Liver (tissue), 9 donors: Measurements from ENCODE around the gene GRWD1. TPM values are rescaled to one million over a fixed set of nuclear protein-coding genes. Genes with fewer than 3 reads are reported as not detected.

ENCODE experiments used
- DNase-seq: peaks from one replicate; pipeline ENCODE4 v3.0.0-alpha.2; 2017; ENCODE audit warnings: low spot score
- H3K27ac ChIP-seq, 2 donors: one replicate each; pipeline ENCODE4 v1.7.0; 2013; ENCODE audit warnings: inconsistent platforms in 2 of 2, low read length in 2 of 2, control low read depth in 1 of 2, low read depth in 1 of 2, mild to moderate bottlenecking in 1 of 2
- H3K27me3 ChIP-seq, 4 donors: one replicate each; pipeline versions ENCODE4 v1.6.1 to v1.7.0; 2013; ENCODE audit warnings: low read length in 3 of 4, inconsistent platforms in 1 of 4, mild to moderate bottlenecking in 1 of 4, moderate library complexity in 1 of 4; ENCODE audit not compliant: control insufficient read depth in 4 of 4, insufficient read depth in 4 of 4
- H3K36me3 ChIP-seq, 4 donors: one replicate each; pipeline versions ENCODE4 v1.6.1 to v1.7.0; 2013; ENCODE audit warnings: low read length in 3 of 4, mild to moderate bottlenecking in 3 of 4, low read depth in 1 of 4, moderate library complexity in 1 of 4; ENCODE audit not compliant: control insufficient read depth in 4 of 4, insufficient read depth in 3 of 4
- H3K4me1 ChIP-seq, 4 donors: one replicate each; pipeline versions ENCODE4 v1.6.1 to v1.7.0; 2013; ENCODE audit warnings: low read length in 3 of 4, mild to moderate bottlenecking in 3 of 4, moderate library complexity in 1 of 4; ENCODE audit not compliant: control insufficient read depth in 4 of 4, insufficient read depth in 4 of 4
- H3K4me3 ChIP-seq, 3 donors: one replicate each; pipeline versions ENCODE4 v1.6.1 to v1.7.0; 2013; ENCODE audit warnings: low read length in 3 of 3, control low read depth in 1 of 3, low read depth in 1 of 3, mild to moderate bottlenecking in 1 of 3
- H3K9ac ChIP-seq, 2 donors: one replicate each; pipeline ENCODE4 v1.7.0; 2013; ENCODE audit warnings: low read length in 2 of 2, mild to moderate bottlenecking in 2 of 2, moderate library complexity in 2 of 2, control low read depth in 1 of 2, low read depth in 1 of 2
- H3K9me3 ChIP-seq, 4 donors: one replicate each; pipeline versions ENCODE4 v1.6.1 to v1.7.0; 2013; ENCODE audit warnings: low read length in 3 of 4; ENCODE audit not compliant: control insufficient read depth in 4 of 4
- ATF3 ChIP-seq: IDR thresholded peaks from 2 replicates; pipeline ENCODE4 v1.6.1; 2016; ENCODE audit warnings: antibody characterized with exemption
- CTCF ChIP-seq: fragments of 150-350 bp; IDR thresholded peaks from 2 replicates; pipeline ENCODE4 v1.5.1; 2017; ENCODE audit warnings: improper control_type of control experiment, low read depth, low read length; ENCODE audit not compliant: missing input control
- EGR1 ChIP-seq, 2 donors: IDR thresholded peaks; 2 replicates each; pipeline ENCODE4 v1.6.1; 2016 to 2018; ENCODE audit warnings: antibody characterized with exemption in 2 of 2, low read depth in 2 of 2
- FOXA2 ChIP-seq: IDR thresholded peaks from 2 replicates; pipeline ENCODE4 v1.6.1; 2016; ENCODE audit warnings: antibody characterized with exemption
- GABPA ChIP-seq, 2 donors: IDR thresholded peaks in 1 of 2; conservative IDR thresholded peaks in 1 of 2; 2 replicates each; pipeline ENCODE4 v1.6.1; 2016; ENCODE audit warnings: antibody characterized with exemption in 2 of 2, mild to moderate bottlenecking in 1 of 2, moderate library complexity in 1 of 2
- HNF4A ChIP-seq, 2 donors: conservative IDR thresholded peaks; 2 replicates each; pipeline ENCODE4 v1.6.1; 2016; ENCODE audit warnings: antibody characterized with exemption in 2 of 2, mild to moderate bottlenecking in 2 of 2
- HNF4G ChIP-seq: IDR thresholded peaks from 2 replicates; pipeline ENCODE4 v1.6.1; 2016; ENCODE audit warnings: antibody characterized with exemption
- NR2F2 ChIP-seq: IDR thresholded peaks from 2 replicates; pipeline ENCODE4 v1.6.1; 2016; ENCODE audit warnings: antibody characterized with exemption
- REST ChIP-seq: IDR thresholded peaks from 2 replicates; pipeline ENCODE4 v1.6.1; 2016; ENCODE audit warnings: antibody characterized with exemption, mild to moderate bottlenecking
- RXRA ChIP-seq, 2 donors: IDR thresholded peaks; 2 replicates each; pipeline ENCODE4 v1.6.1; 2017 to 2018; ENCODE audit warnings: antibody characterized with exemption in 2 of 2, mild to moderate bottlenecking in 1 of 2
- SP1 ChIP-seq: IDR thresholded peaks from 2 replicates; pipeline ENCODE4 v1.6.1; 2018; ENCODE audit warnings: antibody characterized with exemption, mild to moderate bottlenecking
- YY1 ChIP-seq: IDR thresholded peaks from 2 replicates; pipeline ENCODE4 v1.6.1; 2016; ENCODE audit warnings: antibody characterized with exemption, mild to moderate bottlenecking
- ZBTB33 ChIP-seq: IDR thresholded peaks from 2 replicates; pipeline ENCODE4 v1.6.1; 2016; ENCODE audit warnings: antibody characterized with exemption
- WGBS: extraction: QIAGEN DNeasy Blood & Tissue Kit; methylation state at CpG from one replicate; pipeline ENCODE4 v1.1.7; 2013; 5-methylcytosine and 5-hydroxymethylcytosine counted together
- polyA plus RNA-seq, 2 donors: library from polyadenylated mRNA; stranded (reverse) in 1 of 2; unstranded in 1 of 2; fragments of 200-250 nt in 1 of 2; fragments of >200 nt in 1 of 2; fragmentation: Nextera tagmentation in 1 of 2; extraction: Ambion mirVana in 1 of 2; gene quantifications; one replicate each; pipeline versions ENCODE4 v1.2.1 to v1.2.3, GENCODE V29; 2013 to 2015
- total RNA-seq, 2 donors: library from RNA; depleted of rRNA; stranded (reverse); fragments of >200 nt; gene quantifications; one replicate each; pipeline ENCODE4 v1.2.3, GENCODE V29; 2014
- donor health status: healthy.
- donor health status: healthy.
- donor health status: healthy.
- donor health status: healthy.
- donor health status: healthy.

The GRWD1 gene
- total and polyA plus RNA-seq, 4 donors, result 7.1 to 31.7 (median 15.3) TPM

GRCh38 chr19:48480183-48480557 lies 34.4 kb downstream of the GRWD1 start:
- Histone ChIP-seq H3K36me3 (peaks cover 8 to 24% (median 10%) of the 10 kb centered on the region in 4 donors), H3K27ac (peak overlapping the region; percentile 51 to 75), H3K4me3 (peak overlapping the region; percentile 39 to 57 (median 54)), H3K4me1 (peaks cover 0 to 15% (median 8%) of the 10 kb centered on the region in 4 donors), H3K9me3 (no peaks in the 10 kb centered on the region), H3K27me3 (no peaks in the 10 kb centered on the region), H3K9ac (peak overlapping the region in 1 of 2 donors; percentile 54)
- 24% methylated on average over 32 of the region's 32 CpGs for WGBS
- peak; percentile 50 for DNase-seq
- no peak for TF ChIP-seq GABPA (IDR thresholded peaks at IDR 0.05 in 1 of 2, conservative IDR thresholded peaks at IDR 0.05 in 1 of 2)
- no peak for TF ChIP-seq REST
- TF ChIP-seq RXRA (IDR thresholded peaks at IDR 0.05), result no peak
- no peak for TF ChIP-seq HNF4A (conservative IDR thresholded peaks at IDR 0.05)
- no peak for TF ChIP-seq ZBTB33
- TF ChIP-seq FOXA2, result no peak
- TF ChIP-seq EGR1 (IDR thresholded peaks at IDR 0.05; ENCODE audit: low read depth in 2 of 2), result no peak
- no peak for TF ChIP-seq NR2F2
- no peak for TF ChIP-seq CTCF
- no peak for TF ChIP-seq SP1
- TF ChIP-seq YY1, result no peak
- no peak for TF ChIP-seq HNF4G
- no peak for TF ChIP-seq ATF3

GRCh38 chr19:48480558-48481500 lies 35.0 kb downstream of the GRWD1 start:
- Histone ChIP-seq H3K27me3 (no peaks in the 10 kb centered on the region), H3K4me3 (peak overlapping the region; percentile 39 to 57 (median 54)), H3K9me3 (no peaks in the 10 kb centered on the region), H3K27ac (peak overlapping the region; percentile 51 to 75), H3K9ac (peak overlapping the region in 1 of 2 donors; percentile 54), H3K36me3 (peaks cover 3 to 17% (median 6%) of the 10 kb centered on the region in 4 donors), H3K4me1 (peaks cover 0 to 15% (median 8%) of the 10 kb centered on the region in 4 donors)
- WGBS, result 23% methylated on average over 52 of the region's 52 CpGs
- peak; percentile 43 for DNase-seq
- no peak for TF ChIP-seq NR2F2
- peak; percentile 17 for TF ChIP-seq YY1
